Esophagus muscularis mucosa (tissue), 4 donors: ENCODE results near the gene CCDC39. TPM values are rescaled to one million over a fixed set of nuclear protein-coding genes. Genes with fewer than 3 reads are reported as not detected.

Source experiments
- DNase-seq: peaks from one replicate; pipeline ENCODE4 v3.0.0-alpha.2; 2017; ENCODE audit errors: extremely low spot score
- H3K27ac ChIP-seq, 4 donors: fragments of 200-600 bp; sonication (generic); replicated peaks in 1 of 4; 1 replicate in 3 of 4; 2 replicates in 1 of 4; pipeline ENCODE4 v1.5.1; 2016 to 2019; ENCODE audit warnings: mild to moderate bottlenecking in 1 of 4
- H3K27me3 ChIP-seq, 4 donors: fragments of 200-600 bp; sonication (generic); one replicate each; pipeline versions ENCODE4 v1.5.1 to v1.6.0; 2016 to 2019
- H3K36me3 ChIP-seq, 4 donors: fragments of 200-600 bp; sonication (generic); one replicate each; pipeline ENCODE4 v1.5.1; 2016 to 2019
- H3K4me1 ChIP-seq, 4 donors: fragments of 200-600 bp; sonication (generic); one replicate each; pipeline ENCODE4 v1.5.1; 2016 to 2019
- H3K4me3 ChIP-seq, 4 donors: fragments of 200-600 bp; sonication (generic); 1 replicate in 2 of 4; 2 replicates in 2 of 4; pipeline ENCODE4 v1.5.1; 2016 to 2019; ENCODE audit warnings: mild to moderate bottlenecking in 4 of 4, moderate library complexity in 1 of 4
- H3K9me3 ChIP-seq, 4 donors: fragments of 200-600 bp; sonication (generic); 1 replicate in 3 of 4; 2 replicates in 1 of 4; pipeline ENCODE4 v1.5.1; 2016 to 2019
- CTCF ChIP-seq, 3 experiments: fragments of 200-600 bp in 2 of 3; fragments of 450-650 bp in 1 of 3; sonication (generic) in 2 of 3; IDR thresholded peaks; one replicate each; pipeline ENCODE4 v1.5.1; 2017 to 2019; ENCODE audit warnings: antibody characterized with exemption in 3 of 3, mild to moderate bottlenecking in 2 of 3, moderate library complexity in 1 of 3
- EP300 ChIP-seq: sonication (generic); formaldehyde crosslinking; IDR thresholded peaks from one replicate; pipeline ENCODE4 v1.6.1; 2017; ENCODE audit warnings: antibody characterized with exemption
- POLR2A ChIP-seq: fragments of 450-650 bp; IDR thresholded peaks from one replicate; pipeline ENCODE4 v1.6.1; 2017; ENCODE audit warnings: antibody characterized with exemption, moderate library complexity, mild to moderate bottlenecking, low read depth
- POLR2AphosphoS5 ChIP-seq, 2 donors: sonication (generic); formaldehyde crosslinking; IDR thresholded peaks; one replicate each; pipeline ENCODE4 v1.6.1; 2017; ENCODE audit warnings: antibody characterized with exemption in 2 of 2
- WGBS: methylation state at CpG from one replicate; pipeline ENCODE4 v1.1.5; 2018; 5-methylcytosine and 5-hydroxymethylcytosine counted together
- intact Hi-C: fragments of 100-400 bp; cut with DNase I; formaldehyde crosslinking; loops from one replicate; pipeline ENCODE4 v1.15.1; 2023
- total RNA-seq, 4 donors: library from RNA; depleted of rRNA; stranded (reverse); fragments of >200 nt; gene quantifications; one replicate each; pipeline versions ENCODE4 v1.1.0 to v1.2.1, GENCODE V29; 2016

CCDC39 gene
- total RNA-seq, 4 donors from 2014 or later = under 0.01 to 0.17 TPM; not detected in 2

- no peak for DNase-seq
- no peaks in the 10 kb centered on the region for H3K9me3 ChIP-seq
- H3K36me3 ChIP-seq = no peaks in the 10 kb centered on the region
- TF ChIP-seq CTCF (IDR thresholded peaks at IDR 0.05) (no peak), EP300 (no peak), POLR2A (no peak), POLR2AphosphoS5 (IDR thresholded peaks at IDR 0.05) (no peak)
- H3K27ac ChIP-seq = no peak overlapping the region
- no peaks in the 10 kb centered on the region for H3K4me1 ChIP-seq
- 85% methylated on average over 4 of the region's 4 CpGs for WGBS
- H3K27me3 ChIP-seq = peaks cover 0 to 7% (median 0%) of the 10 kb centered on the region in 4 donors
- no peak overlapping the region for H3K4me3 ChIP-seq
- intact Hi-C loops = no loop called here
Observed at GRCh38 chr3:180657094-180657493, 22.2 kb downstream of the CCDC39 start.

- Histone ChIP-seq H3K9me3 (no peaks in the 10 kb centered on the region), H3K4me3 (no peak overlapping the region), H3K4me1 (no peaks in the 10 kb centered on the region), H3K36me3 (no peaks in the 10 kb centered on the region), H3K27ac (no peak overlapping the region), H3K27me3 (peaks cover 0 to 7% (median 0%) of the 10 kb centered on the region in 4 donors)
- no peak for TF ChIP-seq POLR2AphosphoS5 (IDR thresholded peaks at IDR 0.05)
- TF ChIP-seq EP300 = no peak
- no peak for TF ChIP-seq CTCF (IDR thresholded peaks at IDR 0.05)
- TF ChIP-seq POLR2A = no peak
- no peak for DNase-seq
- intact Hi-C loops = no loop called here
- 67% methylated on average over 4 of the region's 4 CpGs for WGBS
Observed at GRCh38 chr3:180656406-180656805, 22.9 kb downstream of the CCDC39 start.

GRCh38 chr3:180646187-180646790 lies 33.0 kb downstream of the CCDC39 start:
- Histone ChIP-seq H3K27ac (no peak overlapping the region), H3K4me1 (no peaks in the 10 kb centered on the region), H3K27me3 (no peaks in the 10 kb centered on the region), H3K9me3 (no peaks in the 10 kb centered on the region), H3K36me3 (no peaks in the 10 kb centered on the region), H3K4me3 (no peak overlapping the region)
- intact Hi-C loops = no loop called here
- 42% methylated on average over 1 of the region's 1 CpG for WGBS
- no peak for DNase-seq
- TF ChIP-seq POLR2AphosphoS5 (IDR thresholded peaks at IDR 0.05) (no peak), EP300 (no peak), POLR2A (no peak), CTCF (IDR thresholded peaks at IDR 0.05) (no peak)

GRCh38 chr3:180640987-180641386 lies 38.3 kb downstream of the CCDC39 start:
- H3K4me1 ChIP-seq = no peaks in the 10 kb centered on the region
- H3K4me3 ChIP-seq = no peak overlapping the region
- no peaks in the 10 kb centered on the region for H3K9me3 ChIP-seq
- DNase-seq = no peak
- no peaks in the 10 kb centered on the region for H3K27me3 ChIP-seq
- H3K36me3 ChIP-seq = no peaks in the 10 kb centered on the region
- intact Hi-C loops = no loop called here
- no peak overlapping the region for H3K27ac ChIP-seq
- TF ChIP-seq EP300 = no peak
- no peak for TF ChIP-seq CTCF (IDR thresholded peaks at IDR 0.05)
- no peak for TF ChIP-seq POLR2AphosphoS5 (IDR thresholded peaks at IDR 0.05)
- no peak for TF ChIP-seq POLR2A

GRCh38 chr3:180633722-180634121 lies 45.6 kb downstream of the CCDC39 start:
- intact Hi-C loops = no loop called here
- Histone ChIP-seq H3K4me1 (no peaks in the 10 kb centered on the region), H3K4me3 (no peak overlapping the region), H3K27ac (no peak overlapping the region), H3K36me3 (no peaks in the 10 kb centered on the region), H3K27me3 (peaks cover 0 to 19% (median 0%) of the 10 kb centered on the region in 4 donors), H3K9me3 (no peaks in the 10 kb centered on the region)
- DNase-seq = no peak
- TF ChIP-seq CTCF (IDR thresholded peaks at IDR 0.05) (no peak), EP300 (no peak)
- WGBS = 18% methylated on average over 2 of the region's 2 CpGs
